GM18498 (cell line): ENCODE measurements around the gene UBE3B.

Source experiments
- ATAC-seq: cut with Tn5 transposase; IDR thresholded peaks from one replicate; pipeline ENCODE4 v1.9.1; 2021; ENCODE audit warnings: mild to moderate bottlenecking, moderate library complexity; ENCODE audit not compliant: unreplicated experiment

UBE3B gene

GRCh38 chr12:109493938-109494337 is 16.5 kb downstream of the UBE3B start:
- ATAC-seq, result no peak

GRCh38 chr12:109494348-109494881 is 17.0 kb downstream of the UBE3B start:
- ATAC-seq, result no peak

GRCh38 chr12:109495012-109495411 is 17.6 kb downstream of the UBE3B start:
- ATAC-seq, result no peak

GRCh38 chr12:109496306-109496705 is 18.9 kb downstream of the UBE3B start:
- no peak for ATAC-seq

GRCh38 chr12:109497675-109498074 is 20.2 kb downstream of the UBE3B start:
- ATAC-seq, result no peak

- ATAC-seq, result no peak
Observed at GRCh38 chr12:109500406-109501185, 23.2 kb downstream of the UBE3B start.

- no peak for ATAC-seq
Observed at GRCh38 chr12:109501299-109501698, 23.9 kb downstream of the UBE3B start.

GRCh38 chr12:109502332-109502731 is 24.9 kb downstream of the UBE3B start:
- ATAC-seq, result no peak

GRCh38 chr12:109503611-109504010 is 26.2 kb downstream of the UBE3B start:
- no peak for ATAC-seq

GRCh38 chr12:109504068-109504467 is 26.6 kb downstream of the UBE3B start:
- no peak for ATAC-seq

- ATAC-seq, result no peak
Observed at GRCh38 chr12:109510196-109510595, 32.8 kb downstream of the UBE3B start.

- no peak for ATAC-seq
Observed at GRCh38 chr12:109512608-109513007, 35.2 kb downstream of the UBE3B start.

GRCh38 chr12:109513051-109513450 is 35.6 kb downstream of the UBE3B start:
- no peak for ATAC-seq

- no peak for ATAC-seq
Observed at GRCh38 chr12:109513977-109514376, 36.5 kb downstream of the UBE3B start.

GRCh38 chr12:109517619-109518018 is 40.2 kb downstream of the UBE3B start:
- ATAC-seq, result no peak

GRCh38 chr12:109518820-109519665 is 41.6 kb downstream of the UBE3B start:
- no peak for ATAC-seq

- ATAC-seq, result no peak
Observed at GRCh38 chr12:109519787-109520186, 42.4 kb downstream of the UBE3B start.

GRCh38 chr12:109521831-109522230 is 44.4 kb downstream of the UBE3B start:
- no peak for ATAC-seq

GRCh38 chr12:109523071-109523470 is 45.6 kb downstream of the UBE3B start:
- ATAC-seq, result no peak

- ATAC-seq, result no peak
Observed at GRCh38 chr12:109523504-109523903, 46.1 kb downstream of the UBE3B start.

GRCh38 chr12:109524466-109525278 is 47.2 kb downstream of the UBE3B start:
- no peak for ATAC-seq
